WI38 (cell line): ENCODE results near the gene NECAB2.

Source experiments
- H3K4me3 ChIP-seq: 2 replicates; pipeline ENCODE4 v1.5.1; 2011; ENCODE audit warnings: low read depth, mild to moderate bottlenecking, control low read depth, low read length
- TF ChIP-seq, protein P1 (sequence below): IDR thresholded peaks from 2 replicates; pipeline ENCODE4 v1.5.1; 2012; ENCODE audit warnings: low read depth, mild to moderate bottlenecking, control low read depth, low read length

The NECAB2 gene

DNA sequence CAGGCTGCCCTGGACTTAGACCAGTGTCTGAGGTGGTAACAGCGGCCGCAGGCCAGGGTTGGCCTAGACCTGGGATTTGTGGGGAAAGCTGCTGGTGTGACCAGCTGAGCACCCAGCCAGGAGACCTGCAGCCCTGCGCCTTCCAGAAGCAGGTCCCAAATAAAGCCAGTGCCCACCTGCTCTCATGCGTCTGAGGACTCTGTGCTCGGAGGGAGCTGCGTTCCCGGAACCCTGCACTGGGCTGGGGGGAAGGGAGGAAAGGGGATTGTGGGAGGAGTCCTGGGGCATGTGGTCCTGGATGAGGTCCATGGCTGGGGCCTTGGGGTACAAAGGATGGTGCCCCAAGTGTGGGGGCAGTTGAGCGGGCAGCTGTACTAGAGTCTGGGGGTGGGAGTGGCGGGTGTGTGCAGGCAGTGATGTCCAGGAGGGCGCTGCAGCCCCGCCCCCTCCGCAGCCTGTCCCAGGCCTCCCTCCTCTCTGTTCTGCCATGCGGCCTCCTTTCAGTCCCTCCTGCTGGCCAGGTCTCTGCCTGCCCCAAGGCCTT, 1.8 kb upstream of the NECAB2 start:
- TF ChIP-seq, protein P1, sequence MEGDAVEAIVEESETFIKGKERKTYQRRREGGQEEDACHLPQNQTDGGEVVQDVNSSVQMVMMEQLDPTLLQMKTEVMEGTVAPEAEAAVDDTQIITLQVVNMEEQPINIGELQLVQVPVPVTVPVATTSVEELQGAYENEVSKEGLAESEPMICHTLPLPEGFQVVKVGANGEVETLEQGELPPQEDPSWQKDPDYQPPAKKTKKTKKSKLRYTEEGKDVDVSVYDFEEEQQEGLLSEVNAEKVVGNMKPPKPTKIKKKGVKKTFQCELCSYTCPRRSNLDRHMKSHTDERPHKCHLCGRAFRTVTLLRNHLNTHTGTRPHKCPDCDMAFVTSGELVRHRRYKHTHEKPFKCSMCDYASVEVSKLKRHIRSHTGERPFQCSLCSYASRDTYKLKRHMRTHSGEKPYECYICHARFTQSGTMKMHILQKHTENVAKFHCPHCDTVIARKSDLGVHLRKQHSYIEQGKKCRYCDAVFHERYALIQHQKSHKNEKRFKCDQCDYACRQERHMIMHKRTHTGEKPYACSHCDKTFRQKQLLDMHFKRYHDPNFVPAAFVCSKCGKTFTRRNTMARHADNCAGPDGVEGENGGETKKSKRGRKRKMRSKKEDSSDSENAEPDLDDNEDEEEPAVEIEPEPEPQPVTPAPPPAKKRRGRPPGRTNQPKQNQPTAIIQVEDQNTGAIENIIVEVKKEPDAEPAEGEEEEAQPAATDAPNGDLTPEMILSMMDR, result no peak
- H3K4me3 ChIP-seq, result no peak overlapping the region

DNA sequence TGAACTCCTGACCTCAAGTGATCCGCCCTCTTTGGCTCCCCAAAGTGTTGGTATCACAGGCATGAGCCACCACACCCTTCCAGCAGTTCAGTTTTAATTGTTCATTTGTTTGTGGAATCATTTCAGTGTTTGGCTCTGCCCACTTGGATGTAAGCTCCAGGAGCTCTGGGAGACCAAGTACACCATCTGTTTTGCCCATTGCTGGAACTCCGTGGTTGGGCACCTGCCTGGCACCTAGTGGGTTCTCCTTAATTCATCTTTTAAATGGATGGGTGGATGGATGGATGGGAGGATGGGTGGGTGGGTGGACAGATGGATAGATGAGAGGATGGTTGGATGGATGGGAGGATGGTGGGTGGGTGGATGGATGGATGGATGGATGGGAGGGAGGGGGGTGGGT, 953 bp upstream of the NECAB2 start:
- H3K4me3 ChIP-seq, result no peak overlapping the region
- TF ChIP-seq, protein P1, result no peak

DNA sequence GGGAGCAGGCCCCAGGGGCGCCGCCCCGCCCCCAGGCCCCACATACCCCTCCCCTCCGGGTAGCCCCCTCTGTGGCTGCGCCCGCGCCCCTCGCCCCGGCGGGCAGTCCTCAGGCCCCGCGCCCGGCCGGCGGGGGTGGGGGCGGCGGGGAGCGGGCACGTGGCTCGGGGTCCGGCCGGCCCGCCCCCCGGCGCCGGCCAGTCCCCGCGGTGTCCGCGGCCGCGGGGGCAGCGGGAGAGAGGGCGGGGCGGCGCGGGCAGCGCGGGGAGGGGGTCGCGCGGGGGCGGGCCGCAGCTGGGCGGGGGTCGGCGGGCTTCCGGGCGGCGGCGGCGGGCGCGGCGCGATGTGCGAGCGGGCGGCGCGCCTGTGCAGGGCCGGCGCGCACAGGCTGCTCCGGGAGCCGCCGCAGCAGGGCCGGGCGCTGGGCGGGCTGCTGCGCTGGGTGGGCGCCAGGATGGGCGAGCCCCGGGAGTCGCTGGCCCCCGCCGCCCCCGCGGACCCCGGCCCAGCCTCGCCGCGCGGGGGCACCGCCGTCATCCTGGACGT, 335 bp downstream of the NECAB2 start:
- 0 out of 2 replicates have a peak overlapping the region, but pooled peaks have one; percentile 14 for H3K4me3 ChIP-seq
- TF ChIP-seq, protein P1, result no peak

DNA sequence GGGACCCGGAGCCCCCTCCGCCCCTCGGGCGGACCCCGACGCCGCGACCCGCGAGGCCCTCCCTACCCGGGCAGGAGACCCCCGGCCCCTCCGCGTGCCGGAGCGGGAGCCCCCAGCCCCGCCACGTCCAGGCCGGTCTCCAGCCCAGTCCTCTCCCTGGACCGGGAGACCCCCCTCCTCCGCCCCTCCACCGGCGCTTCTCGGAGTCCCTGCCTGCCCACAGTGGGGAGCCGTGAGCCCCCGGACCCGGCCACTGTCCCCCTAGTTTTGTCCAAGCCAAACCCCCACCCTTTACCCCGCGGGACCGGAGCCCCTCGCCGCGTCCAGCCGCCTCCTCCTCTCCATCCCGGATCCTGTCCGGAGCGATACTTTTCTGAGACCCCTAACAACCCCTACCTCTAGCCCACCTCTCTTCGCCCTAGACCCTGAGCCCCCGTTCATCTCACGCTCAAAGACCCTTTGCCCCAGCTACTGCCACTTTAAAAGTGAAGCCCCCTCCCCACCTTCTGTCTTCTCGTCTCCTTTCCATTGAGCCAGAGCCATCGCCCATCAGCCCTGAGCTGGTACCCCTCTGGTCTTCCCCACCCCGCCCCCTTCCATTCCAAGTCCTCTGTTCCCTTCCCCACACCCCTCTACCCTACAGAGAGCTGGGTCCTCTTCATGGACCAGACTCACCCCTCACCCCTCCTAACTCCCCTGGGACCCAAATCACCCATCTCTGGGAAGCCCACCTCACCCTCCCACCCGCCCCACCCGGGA, 1.0 kb downstream of the NECAB2 start:
- no peak overlapping the region for H3K4me3 ChIP-seq
- TF ChIP-seq, protein P1, result no peak

DNA sequence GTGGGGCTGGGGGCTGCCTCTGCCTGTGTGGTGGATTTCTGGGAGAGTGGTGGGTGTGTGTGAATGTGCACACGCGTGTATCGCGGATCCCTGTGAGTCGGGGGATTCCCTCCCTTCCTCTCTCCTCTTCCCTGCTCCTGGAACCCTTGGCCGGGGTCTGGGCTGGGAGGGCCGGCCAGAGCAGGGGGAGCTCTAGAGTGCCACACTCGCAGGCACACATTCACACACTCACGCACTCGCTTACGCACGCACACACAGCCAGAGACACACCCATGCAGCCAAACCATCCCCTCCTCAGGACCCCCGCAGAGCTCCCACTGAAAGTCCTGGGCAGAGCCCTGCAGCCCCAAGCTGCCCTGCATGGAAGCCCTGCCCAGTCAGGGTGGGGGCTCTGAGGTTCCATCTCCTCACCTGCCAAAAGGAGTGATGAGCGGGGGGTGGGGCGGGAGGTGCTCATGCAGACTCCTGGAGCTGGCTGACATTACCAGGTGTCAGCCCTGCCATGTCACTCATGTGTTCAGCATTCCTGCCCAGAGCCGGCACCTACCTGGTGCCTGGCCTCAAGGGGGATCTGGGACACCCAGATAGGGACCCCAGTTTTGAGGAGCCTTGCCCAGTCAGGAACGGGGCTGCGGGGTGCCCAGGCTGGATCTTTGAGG, 1.9 kb downstream of the NECAB2 start:
- no peak overlapping the region for H3K4me3 ChIP-seq
- TF ChIP-seq, protein P1, result no peak

DNA sequence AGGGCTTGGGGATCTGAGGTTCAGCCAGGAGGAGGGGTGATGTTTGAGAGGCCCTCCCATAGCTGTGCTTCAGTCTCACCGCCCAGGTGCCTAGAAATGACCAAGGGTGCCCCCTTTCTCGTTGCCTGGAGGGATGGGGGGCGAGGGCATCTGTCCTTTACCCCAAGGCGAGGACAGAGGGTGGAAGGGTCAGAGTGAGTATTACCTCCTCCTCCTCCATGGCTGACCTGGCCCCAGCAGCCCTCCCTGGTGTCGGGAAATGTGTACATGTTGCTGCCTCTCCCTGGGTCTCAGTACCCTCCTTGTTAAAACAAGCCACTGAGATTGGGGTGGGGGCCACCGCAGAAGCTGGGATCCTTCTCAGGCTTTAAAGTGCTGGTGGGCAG, 2.4 kb downstream of the NECAB2 start:
- TF ChIP-seq, protein P1, result no peak
- no peak overlapping the region for H3K4me3 ChIP-seq
